HEK293T (cell line): ENCODE measurements around the gene NR6A1.

Source experiments
- BHLHE40 ChIP-seq: fragments of 450-650 bp; IDR thresholded peaks from 2 replicates; pipeline ENCODE4 v1.6.1; 2016; ENCODE audit warnings: mild to moderate bottlenecking, moderate library complexity, borderline replicate concordance
- ELF4 ChIP-seq: fragments of 450-650 bp; IDR thresholded peaks from 2 replicates; pipeline ENCODE4 v1.6.1; 2017; ENCODE audit warnings: antibody characterized with exemption
- FOXA1 ChIP-seq: fragments of 450-650 bp; IDR thresholded peaks from 2 replicates; pipeline ENCODE4 v1.6.1; 2016; ENCODE audit warnings: mild to moderate bottlenecking
- FOXM1 ChIP-seq: fragments of 450-650 bp; IDR thresholded peaks from 2 replicates; pipeline ENCODE4 v1.6.1; 2017; ENCODE audit warnings: mild to moderate bottlenecking, borderline replicate concordance
- LEF1 ChIP-seq: fragments of 450-650 bp; IDR thresholded peaks from 2 replicates; pipeline ENCODE4 v1.6.1; 2017; ENCODE audit warnings: mild to moderate bottlenecking, borderline replicate concordance
- NFRKB ChIP-seq: fragments of 450-650 bp; IDR thresholded peaks from 2 replicates; pipeline ENCODE4 v1.6.1; 2016; ENCODE audit warnings: mild to moderate bottlenecking, moderate library complexity
- SUZ12 ChIP-seq: fragments of 450-650 bp; IDR thresholded peaks from 2 replicates; pipeline ENCODE4 v1.6.1; 2016; ENCODE audit warnings: mild to moderate bottlenecking
- TARDBP ChIP-seq: fragments of 450-650 bp; IDR thresholded peaks from 2 replicates; pipeline ENCODE4 v1.6.1; 2016
- ZNF384 ChIP-seq: fragments of 450-650 bp; IDR thresholded peaks from 2 replicates; pipeline ENCODE4 v1.6.1; 2016

DNA sequence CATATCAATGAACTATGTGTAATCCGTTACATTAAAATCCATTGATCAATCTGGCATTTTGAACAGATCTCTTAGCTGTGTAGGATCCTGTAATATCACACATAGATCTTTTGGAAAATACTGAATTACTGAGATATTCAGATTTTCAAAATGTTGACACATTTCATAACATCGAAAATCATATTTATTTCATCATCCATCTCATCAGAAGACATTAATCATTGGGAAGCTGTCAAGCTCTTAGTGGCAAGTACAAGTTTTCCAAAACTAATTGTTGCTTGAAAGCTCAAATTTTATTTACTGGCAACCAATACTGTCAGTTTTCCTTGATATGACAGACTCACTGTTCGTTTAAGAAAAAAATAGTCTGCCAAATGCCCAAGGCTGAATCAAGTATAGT is 8.5 kb downstream of the NR6A1 start:
- TF ChIP-seq LEF1 (no peak), ZNF384 (no peak), FOXA1 (no peak), BHLHE40 (no peak), NFRKB (no peak), TARDBP (no peak), FOXM1 (no peak), SUZ12 (no peak), ELF4 (no peak)
